Stimulated activated CD8-positive, alpha-beta memory T cell treated with anti-CD3 and anti-CD28 coated beads, Interleukin-7, amount 100 ng/mL, for 4 hours (primary cell): Measurements from ENCODE around the gene HELZ.
"Not testable (repeated sequence)": the region's sequence is repeated elsewhere in the genome, so short reads cannot be mapped to it uniquely, and the experiment has no call there.

ENCODE experiments used
- DNase-seq, 2 donors: peaks; one replicate each; pipeline ENCODE4 v3.0.0-alpha.2; 2020; ENCODE audit warnings: low read depth in 2 of 2

The HELZ gene, protein sequence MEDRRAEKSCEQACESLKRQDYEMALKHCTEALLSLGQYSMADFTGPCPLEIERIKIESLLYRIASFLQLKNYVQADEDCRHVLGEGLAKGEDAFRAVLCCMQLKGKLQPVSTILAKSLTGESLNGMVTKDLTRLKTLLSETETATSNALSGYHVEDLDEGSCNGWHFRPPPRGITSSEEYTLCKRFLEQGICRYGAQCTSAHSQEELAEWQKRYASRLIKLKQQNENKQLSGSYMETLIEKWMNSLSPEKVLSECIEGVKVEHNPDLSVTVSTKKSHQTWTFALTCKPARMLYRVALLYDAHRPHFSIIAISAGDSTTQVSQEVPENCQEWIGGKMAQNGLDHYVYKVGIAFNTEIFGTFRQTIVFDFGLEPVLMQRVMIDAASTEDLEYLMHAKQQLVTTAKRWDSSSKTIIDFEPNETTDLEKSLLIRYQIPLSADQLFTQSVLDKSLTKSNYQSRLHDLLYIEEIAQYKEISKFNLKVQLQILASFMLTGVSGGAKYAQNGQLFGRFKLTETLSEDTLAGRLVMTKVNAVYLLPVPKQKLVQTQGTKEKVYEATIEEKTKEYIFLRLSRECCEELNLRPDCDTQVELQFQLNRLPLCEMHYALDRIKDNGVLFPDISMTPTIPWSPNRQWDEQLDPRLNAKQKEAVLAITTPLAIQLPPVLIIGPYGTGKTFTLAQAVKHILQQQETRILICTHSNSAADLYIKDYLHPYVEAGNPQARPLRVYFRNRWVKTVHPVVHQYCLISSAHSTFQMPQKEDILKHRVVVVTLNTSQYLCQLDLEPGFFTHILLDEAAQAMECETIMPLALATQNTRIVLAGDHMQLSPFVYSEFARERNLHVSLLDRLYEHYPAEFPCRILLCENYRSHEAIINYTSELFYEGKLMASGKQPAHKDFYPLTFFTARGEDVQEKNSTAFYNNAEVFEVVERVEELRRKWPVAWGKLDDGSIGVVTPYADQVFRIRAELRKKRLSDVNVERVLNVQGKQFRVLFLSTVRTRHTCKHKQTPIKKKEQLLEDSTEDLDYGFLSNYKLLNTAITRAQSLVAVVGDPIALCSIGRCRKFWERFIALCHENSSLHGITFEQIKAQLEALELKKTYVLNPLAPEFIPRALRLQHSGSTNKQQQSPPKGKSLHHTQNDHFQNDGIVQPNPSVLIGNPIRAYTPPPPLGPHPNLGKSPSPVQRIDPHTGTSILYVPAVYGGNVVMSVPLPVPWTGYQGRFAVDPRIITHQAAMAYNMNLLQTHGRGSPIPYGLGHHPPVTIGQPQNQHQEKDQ (N-terminal part only)

GRCh38 chr17:67245073-67245693, at the start of gene HELZ:
HELZ (minus strand) TSS chr17:67245196; CDS start chr17:67218804, 26,392 bp downstream.
- DNase-seq, result peak; percentile 56 to 70

- DNase-seq, result peak; percentile 35 to 40
Measured at GRCh38 chr17:67293251-67294203, 48.5 kb upstream of the HELZ start.

DNA sequence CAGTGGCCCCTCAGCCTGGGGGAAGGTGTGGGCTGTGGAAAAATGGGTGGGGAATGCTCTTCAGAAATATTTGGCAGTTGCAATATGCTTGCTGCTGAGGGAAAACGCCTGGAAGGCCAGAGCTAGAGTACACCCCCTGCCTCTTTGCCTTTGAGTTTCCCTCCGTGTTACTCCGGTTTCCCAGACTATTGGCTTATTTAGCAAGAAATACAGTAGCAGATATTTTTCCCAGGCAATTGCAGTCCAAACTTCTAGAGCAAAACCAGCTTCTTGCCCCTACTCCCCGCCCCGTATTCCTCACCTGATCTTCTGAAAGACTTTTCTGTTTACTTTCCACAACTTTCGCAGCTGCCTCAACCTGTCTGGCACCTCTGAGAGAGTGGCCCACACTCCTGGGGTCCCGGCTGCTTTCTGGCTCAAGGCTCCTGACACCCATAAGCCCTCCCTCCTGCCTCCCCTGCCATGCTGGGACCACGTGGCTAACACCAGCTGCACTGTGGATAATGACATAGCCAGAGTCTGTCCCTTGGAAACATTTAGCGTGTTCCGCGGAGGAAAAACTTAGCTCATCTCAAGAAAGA, 45.8 kb upstream of the HELZ start:
- DNase-seq, result no peak

GRCh38 chr17:67290244-67290643, 45.2 kb upstream of the HELZ start:
- DNase-seq, result no peak

GRCh38 chr17:67289181-67289876, 44.3 kb upstream of the HELZ start:
- no peak for DNase-seq

GRCh38 chr17:67286826-67287225, 41.8 kb upstream of the HELZ start:
- not testable (repeated sequence) for DNase-seq

DNA sequence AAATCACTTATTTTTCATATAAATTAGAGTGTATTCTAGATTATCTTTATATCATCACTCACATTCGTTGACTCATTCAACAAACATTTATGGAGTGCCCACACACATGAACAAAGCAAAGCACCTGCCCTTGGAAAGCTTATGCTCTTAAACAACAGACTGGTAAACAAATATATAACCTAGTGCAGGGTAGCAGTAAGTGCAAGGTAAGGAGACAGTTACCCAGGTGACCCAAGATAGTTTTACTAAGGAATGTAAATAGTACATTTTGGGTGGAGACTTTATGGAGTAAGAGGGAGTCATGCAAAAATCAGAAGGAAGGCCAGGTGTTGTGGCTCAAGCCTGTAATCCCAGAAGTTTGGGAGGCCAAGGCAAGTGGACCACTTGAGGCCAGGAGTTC, 40.4 kb upstream of the HELZ start:
- no peak for DNase-seq

DNA sequence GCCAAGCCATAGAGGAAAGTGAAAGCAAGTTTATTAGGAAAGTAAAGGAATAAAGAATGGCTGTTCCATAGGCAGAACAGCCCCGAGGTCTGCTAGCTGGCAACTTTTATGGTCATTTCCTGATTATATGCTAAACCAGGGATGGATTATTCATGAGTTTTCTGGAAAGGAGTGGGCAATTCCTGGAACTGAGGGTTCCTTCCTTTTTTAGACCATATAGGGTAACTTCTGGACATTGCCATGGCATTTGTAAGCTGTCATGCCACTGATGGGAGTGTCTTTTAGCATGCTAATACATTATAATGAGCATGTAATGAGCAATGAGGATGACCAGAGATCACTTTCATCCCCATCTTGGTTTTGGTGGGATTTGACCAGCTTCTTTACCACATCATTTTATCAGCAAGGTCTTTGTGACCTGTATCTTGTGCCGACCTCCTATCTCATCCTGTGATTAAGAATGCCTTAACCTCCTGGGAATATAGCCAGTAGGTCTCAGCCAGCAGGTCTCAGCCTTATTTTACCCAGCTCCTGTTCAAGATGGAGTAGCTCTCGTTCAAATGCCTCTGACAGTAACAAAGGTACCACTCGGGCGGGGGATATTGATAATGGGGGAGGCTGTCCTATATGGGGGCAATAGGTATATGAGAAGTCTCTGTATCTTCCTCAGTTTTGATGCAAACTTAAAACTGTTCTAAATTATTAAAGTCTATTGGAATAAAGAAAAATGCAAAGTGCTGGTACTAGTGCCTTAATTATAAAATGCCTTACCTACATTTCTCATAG, 38.9 kb upstream of the HELZ start:
- no peak for DNase-seq

DNA sequence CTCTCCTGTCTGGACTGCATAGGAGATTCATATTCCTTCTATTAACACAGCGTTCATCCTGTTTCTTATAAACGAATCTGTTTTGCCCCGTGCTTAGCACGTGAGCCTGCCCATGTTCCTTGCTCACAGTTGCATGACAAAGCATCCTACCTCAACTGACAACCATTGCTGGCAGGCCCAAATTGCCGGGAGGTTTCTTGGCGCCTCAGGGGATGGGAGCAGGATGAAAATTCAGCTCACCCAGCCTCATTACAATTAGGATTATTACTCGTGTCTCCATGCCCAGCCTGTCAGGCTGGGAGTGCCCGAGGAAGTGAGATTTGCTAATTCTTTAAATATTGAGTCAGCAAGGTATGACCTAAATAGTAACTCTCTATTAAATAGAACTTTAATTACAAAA, 36.7 kb upstream of the HELZ start:
- DNase-seq, result no peak

DNA sequence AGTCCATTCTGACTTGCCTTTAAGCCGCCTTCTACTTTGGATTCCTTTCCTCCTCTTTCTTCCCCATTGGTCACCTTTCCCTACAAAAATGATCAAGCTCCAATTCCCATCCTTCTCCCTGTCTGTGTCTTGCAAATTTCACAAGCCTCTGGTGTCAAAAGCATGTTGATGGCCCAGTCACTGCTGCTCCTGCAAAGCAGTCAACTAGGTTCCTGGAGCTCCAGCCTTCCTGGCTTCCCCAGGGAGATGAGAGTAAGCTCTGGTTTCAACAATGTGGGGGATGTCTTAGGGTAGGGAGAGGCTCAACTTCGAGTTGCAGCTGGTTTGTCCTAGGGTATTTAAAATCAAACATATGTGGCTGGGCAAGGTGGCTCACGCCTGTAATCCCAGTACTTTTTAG, 36.1 kb upstream of the HELZ start:
- no peak for DNase-seq

DNA sequence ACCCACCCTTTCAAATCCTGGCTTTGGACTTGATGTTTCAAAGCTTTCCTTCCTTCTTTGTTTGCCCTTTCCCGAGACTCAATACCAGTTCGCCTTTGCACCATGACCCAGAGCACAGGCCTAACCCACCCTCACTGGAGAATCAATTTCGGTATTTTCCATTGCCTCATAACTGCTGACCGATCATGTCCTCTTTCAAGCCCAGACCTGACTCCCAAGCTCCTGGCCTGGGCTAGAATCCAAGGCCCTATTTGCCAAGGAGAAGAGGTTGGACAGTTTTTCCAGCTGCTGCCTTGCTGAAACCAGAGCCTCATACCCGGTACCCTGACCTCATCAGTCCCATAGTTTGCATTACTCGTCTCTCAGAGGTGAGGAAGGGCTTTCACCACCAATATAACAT, 35.3 kb upstream of the HELZ start:
- DNase-seq, result no peak

DNA sequence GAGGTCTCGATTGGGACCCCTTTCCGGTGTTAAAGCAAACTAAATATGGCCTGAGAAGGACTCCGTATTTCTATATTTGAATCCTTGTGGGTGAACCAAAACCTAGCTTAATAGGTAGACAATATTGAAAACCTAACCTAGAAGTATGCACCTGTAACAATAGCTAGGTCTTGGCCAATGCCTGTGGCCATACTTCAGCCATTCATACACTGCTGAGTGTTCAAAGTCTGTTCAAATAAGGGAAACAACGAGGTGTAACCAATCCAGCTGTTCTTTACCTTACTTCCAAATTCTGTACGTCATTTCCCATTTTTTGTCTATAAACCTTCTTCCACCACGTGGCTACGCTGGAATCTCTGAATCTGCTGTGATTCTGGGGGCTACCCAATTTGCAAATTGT, 34.1 kb upstream of the HELZ start:
- no peak for DNase-seq

GRCh38 chr17:67278363-67278762, 33.4 kb upstream of the HELZ start:
- DNase-seq, result no peak

DNA sequence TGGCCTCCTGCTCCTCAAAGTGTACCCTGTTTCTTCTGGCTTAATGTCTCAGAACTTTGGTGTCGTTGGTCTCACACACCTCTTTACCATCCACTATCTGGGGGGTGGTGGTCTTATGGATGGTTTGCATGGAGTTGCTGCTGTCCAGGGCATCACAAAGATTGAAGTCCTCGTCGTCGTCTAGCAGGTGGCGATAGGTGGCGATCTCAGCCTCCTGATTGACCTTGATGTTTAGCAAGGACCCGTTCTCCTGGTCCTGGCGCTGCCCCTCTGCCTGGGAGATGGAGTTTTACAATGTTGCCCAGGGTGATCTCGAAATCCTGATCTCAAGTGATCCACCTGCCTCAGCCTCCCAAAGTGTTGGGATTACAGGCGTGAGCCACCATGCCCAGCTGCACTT, 31.1 kb upstream of the HELZ start:
- DNase-seq, result no peak

GRCh38 chr17:67274466-67274865, 29.5 kb upstream of the HELZ start:
- DNase-seq, result no peak

DNA sequence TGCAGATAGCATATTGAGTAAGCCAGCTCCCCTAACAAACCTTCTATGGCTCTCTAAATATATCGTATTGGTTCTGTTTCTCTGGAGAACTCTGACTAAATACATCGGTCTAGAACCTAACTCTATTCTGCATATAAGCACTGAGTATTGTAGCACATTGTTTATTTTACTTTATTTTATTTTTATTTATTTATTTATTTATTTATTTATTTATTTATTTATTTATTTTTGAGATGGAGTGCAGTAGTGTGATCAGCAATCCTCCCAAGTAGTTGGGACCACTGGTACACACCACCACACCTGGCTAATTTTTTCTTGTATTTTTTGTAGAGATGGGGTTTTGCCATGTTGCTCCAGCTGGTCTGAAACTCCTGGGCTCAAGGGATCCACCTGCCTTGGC, 28.9 kb upstream of the HELZ start:
- no peak for DNase-seq

DNA sequence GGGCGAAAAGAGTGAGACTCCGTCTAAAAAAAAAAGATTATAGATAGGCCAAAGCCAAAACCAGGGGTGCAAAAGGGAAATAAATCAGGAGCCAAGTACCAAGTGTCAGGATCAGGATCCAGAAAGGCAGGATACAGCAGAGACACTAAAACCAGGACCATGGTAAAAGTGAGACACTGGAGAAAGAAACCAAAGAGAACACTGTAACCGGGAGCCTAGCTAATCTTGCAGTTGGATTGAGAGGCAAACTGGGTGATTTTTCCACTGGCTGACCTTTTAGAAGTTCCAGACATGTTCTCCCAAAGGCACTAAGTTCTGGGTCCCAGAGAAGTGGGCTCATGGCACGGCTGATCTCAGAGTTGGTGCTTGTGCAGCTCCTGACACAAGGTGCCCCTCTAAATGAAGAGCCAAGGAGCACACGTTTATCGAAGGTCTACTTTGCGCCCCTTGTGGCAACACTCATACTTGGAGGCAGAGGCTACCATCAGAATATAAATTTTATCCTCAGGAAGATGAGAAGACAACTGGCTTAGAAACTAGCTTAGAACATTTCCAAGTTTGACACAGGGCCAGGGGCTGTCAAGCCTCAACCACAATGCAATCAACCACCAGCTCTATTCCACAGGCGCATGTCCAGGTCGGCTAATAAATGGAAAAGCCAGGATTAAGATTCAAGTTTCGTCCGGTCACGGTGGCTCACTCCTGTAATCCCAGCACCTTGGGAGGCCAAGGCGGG, 27.5 kb upstream of the HELZ start:
- no peak for DNase-seq

DNA sequence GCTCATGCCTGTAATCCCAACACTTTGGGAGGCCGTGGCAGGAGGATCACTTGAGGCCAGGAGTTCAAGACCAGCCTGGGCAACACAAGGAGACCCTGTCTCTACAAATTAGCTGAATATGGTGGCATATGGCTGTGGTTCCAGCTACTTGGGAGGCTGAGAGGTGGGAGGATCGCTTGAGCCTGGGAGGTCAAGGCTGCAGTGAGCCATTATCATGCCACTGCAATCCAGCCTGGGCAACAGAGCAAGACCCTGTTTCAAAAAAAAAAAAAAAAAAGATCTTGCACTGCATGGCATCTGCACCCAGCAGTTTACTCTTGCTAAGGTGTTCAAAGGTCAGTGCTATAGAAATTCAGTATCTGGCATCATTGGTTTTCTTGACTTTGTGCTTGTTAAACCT, 26.2 kb upstream of the HELZ start:
- not testable (repeated sequence) for DNase-seq
